Umbilical cord (tissue), 2 donors: ENCODE data around the gene GDA. TPM values are rescaled to one million over a fixed set of nuclear protein-coding genes. Genes with fewer than 3 reads are reported as not detected.

Experiments
- DNase-seq: peaks from one replicate; pipeline ENCODE4 v3.0.0-alpha.2; 2015; ENCODE audit warnings: low spot score
- total RNA-seq: library from RNA; depleted of rRNA; stranded (reverse); fragments of >200 nt; gene quantifications from one replicate; pipeline ENCODE4 v1.2.3, GENCODE V29; 2014; ENCODE audit warnings: low replicate concordance; ENCODE audit not compliant: insufficient read depth

Gene GDA
- total RNA-seq = 6.0 TPM

DNA sequence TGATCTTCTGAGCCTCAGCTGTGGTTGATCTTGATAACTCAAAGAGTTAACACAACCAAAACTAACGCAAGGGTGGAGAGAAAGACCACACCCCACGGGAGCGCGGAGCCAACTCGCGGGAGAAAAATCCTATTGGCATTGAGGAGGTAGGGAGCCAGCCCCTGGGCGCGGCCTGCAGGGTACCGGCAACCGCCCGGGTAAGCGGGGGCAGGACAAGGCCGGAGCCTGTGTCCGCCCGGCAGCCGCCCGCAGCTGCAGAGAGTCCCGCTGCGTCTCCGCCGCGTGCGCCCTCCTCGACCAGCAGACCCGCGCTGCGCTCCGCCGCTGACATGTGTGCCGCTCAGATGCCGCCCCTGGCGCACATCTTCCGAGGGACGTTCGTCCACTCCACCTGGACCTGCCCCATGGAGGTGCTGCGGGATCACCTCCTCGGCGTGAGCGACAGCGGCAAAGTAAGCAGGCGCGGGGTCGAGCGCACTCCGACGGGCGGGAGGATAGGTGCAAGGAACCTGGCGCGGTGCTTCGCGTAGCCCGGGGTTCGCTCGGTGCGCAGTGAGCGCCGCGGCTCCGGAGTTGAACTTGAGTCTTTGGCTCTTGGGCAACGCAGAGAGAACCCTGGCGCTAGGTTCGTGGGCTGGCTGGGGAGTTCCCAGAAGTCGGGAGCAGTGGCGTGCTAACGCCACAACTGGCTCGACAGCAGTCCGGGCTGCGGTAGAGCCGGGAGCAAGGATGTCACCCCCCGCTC is at the start of gene GDA:
TSS of gene GDA (plus strand) at position 210 of the 745 bp plus-strand sequence. CDS start at position 330, 120 bp downstream.
- DNase-seq = no peak

- no peak for DNase-seq
These were observed 46.7 kb upstream of the GDA start for GRCh38 chr9:72102520-72102919.

DNA sequence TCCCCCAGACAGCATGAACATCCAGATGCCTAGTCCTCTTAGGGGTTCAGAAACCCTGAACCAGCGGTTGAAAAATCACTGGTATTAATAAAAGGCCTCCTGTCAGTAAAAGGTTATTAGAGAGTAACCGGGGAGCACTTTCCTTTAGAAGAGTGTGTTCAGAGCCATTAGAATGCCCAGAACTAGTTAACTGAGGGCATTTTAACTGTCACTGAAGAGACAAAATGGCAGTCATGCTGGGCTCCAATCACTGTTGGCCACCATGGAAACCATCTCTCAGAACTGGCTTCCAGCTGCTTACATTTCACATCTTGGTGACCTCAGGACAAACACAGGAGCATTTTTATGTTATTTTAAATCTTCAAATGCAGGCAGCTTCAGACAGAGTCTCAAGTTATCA is 36.2 kb upstream of the GDA start:
- DNase-seq = no peak

GRCh38 chr9:72119853-72120252 is 29.4 kb upstream of the GDA start:
- no peak for DNase-seq

DNA sequence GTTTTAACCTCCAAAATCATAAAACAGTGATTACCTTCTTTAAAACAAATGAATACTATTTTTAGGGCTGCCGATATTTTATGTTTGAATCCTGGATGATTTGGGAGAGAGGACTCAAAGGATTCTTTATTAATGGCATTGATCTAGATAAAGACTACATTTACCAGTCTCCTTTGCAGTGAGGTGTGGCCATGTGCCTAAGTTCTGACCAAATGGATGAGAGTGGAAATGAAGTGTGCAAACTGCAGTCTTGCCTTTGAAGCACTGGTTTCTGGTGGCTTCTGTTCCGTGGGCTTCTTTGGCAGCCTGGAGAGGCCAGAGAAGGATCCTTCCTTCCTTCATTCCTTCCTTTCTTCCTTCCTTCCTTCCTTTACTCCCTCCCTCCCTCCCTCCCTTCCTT is 24.3 kb upstream of the GDA start:
- DNase-seq = no peak

DNA sequence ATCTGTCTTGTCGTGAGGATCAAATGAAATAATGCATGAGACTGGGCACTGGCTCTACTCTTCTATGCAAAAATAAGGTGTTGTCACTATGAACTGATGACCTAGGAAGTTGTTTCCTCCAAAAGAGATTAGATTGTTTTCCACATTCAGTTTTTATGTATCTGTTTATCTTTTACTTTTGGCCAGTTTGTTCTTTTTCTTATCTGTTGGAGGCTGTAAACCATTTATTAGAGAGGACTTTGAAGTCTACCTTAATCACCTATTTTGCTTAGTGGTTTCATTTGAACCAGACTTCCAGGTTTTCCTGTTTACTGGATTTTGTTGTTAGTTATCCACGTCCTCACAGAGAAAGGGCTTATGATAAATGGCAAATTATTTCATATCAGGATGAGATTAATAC is 21.5 kb upstream of the GDA start:
- DNase-seq = no peak

DNA sequence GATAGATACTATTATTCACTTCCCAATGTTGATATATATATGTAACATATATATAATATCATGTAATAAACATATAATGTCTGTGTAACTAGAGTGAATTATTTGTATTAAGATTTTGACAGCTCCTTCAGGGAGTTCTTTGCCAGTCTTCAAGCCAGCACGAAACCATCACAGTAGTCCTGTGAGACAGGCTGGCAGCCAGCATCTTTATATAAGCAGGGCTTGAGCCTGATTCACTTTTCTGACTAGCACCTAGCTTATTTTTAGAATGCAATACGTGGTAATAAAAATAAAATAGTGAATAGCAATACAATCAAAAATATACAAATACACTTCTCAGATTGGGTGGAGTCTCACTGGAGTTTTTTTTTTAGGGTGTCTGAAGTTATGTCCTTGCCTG is 20.7 kb upstream of the GDA start:
- no peak for DNase-seq

DNA sequence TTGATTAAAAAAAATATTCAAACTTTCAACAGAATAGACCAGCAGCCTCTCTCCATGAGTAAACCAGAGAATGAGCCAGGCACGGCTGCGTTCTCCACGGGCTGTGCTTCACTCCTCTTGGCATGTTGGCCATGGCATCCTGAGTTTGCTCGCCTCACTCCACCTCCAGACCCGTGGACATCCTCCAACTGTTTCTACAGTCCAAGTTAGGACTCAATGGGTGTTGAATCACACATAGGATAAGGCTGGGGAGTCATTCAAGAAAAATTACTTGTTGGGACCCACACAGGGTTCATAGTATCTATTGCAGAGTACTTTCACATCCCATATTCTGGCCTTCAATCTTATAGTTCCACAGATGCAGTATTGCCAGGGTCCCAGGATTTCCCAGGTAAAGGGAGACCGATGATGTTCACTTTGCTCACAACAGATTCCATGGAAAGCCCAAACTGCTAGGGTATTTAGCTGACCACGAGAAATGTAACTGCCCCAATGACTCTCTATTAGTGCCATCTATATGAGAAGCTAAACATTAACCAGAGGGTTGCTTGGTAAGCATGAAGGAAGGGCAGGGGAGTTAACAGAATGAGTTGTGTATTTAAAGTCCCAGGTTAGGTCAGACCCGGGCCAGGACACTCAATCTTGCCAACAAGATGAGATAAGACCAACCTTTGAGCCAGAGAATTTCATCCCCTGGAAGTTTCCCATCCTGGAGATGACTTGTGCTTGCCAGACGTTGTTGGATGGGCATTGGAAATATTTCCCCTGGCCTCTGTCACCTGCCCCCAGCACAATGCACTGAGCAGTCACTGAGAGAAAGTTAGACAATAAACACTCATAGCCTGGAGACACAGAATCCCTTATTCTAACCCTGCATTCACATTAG is 19.7 kb upstream of the GDA start:
- no peak for DNase-seq

- no peak for DNase-seq
These were observed 18.9 kb upstream of the GDA start for GRCh38 chr9:72130321-72130720.

DNA sequence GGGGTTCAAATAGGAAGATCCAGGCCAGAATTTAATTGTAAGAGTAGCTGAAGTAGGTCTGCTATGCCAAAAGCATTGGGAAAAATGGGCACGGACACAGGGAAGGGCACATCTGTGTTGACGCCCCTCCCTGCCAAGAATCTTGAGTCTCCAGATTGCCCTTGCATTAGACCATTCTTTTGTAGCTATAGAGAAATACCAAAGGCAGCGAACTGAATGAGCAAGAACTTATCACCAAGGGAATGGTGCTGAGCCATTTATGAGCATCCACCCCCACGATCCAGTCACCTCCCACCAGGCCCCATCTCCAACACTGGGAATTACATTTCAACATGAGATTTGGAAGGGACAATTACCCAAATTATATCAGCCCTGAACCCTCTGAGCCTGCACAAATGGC is 18.0 kb upstream of the GDA start:
- no peak for DNase-seq

DNA sequence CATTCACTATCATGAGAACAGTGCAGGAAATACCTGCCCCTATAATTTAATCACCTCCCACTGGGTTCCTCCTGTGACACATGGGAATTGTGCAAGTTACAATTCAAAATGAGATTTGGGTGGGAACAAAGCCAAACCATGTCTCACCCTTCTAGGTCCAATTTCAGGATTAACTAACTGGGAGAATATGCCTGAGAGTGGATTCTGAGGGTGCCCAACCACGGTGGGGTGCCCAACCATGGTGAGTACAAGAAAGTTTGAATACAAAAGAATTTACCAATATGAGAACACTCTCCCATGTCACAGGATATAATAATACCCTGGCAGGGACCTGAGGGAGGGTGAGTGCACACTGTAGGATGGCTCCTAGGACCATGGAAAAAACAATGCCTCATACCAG is 17.2 kb upstream of the GDA start:
- DNase-seq = no peak

GRCh38 chr9:72133365-72134035 is 15.7 kb upstream of the GDA start:
- DNase-seq = no peak

GRCh38 chr9:72134801-72135200 is 14.4 kb upstream of the GDA start:
- DNase-seq = no peak

- no peak for DNase-seq
These were observed 11.4 kb upstream of the GDA start for GRCh38 chr9:72137697-72138365.

GRCh38 chr9:72139226-72139625 is 10.0 kb upstream of the GDA start:
- no peak for DNase-seq

DNA sequence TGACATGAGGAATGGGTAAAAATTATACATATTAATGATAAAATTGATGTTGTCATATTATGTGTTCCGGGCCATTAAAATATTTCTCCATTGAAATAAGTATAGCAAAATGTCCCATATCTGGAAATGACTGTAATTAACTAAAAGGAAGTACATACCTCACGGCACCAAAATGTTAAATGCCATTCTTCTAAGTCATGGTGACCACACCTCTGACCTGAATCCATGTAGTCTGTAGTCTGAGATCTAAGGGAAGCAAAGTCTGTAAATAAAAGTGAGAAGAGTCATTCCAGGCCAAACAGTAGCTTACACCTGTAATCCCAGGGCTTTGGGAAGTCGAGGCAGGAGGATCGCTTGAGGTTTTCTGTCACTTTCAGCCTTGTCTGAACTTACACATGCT is 8.7 kb upstream of the GDA start:
- no peak for DNase-seq

GRCh38 chr9:72141484-72141883 is 7.8 kb upstream of the GDA start:
- no peak for DNase-seq

- DNase-seq = no peak
These were observed 4.3 kb upstream of the GDA start for GRCh38 chr9:72144756-72145492.

DNA sequence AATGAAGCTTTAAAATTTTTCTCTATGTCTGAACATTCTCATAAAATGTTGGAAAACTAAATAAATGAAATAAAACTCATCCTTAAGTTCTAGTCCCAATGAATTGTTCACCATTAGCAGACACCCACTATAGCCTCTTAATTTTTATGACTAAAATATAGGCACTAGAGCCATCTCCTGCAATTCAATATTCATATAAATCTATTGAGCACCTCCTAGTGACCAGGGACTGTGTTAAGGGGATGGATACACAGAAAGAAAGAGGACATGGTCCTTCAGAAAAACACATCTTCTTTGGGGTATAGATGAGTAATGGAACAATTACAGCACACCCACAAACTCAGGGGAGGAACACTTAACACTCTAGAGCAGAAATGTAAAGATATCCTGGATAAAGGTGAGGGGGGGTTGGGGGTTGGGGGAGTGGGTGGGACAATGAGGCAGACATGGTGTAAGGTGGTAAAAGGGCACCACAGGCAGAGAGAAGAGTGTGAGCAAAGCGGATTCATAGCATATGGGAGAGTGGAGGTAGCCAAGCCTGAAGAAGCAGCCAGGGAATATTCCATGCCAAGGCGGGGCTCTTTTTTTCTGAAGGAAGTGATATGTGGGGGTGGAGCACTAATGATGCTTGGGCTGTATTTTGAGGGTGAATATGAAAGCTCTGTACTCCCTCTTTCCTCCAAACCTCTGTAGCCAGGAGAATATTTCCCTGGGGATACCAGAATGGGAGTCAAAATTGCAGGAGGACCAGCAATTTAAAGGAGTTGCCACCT is 3.3 kb upstream of the GDA start:
- DNase-seq = no peak

DNA sequence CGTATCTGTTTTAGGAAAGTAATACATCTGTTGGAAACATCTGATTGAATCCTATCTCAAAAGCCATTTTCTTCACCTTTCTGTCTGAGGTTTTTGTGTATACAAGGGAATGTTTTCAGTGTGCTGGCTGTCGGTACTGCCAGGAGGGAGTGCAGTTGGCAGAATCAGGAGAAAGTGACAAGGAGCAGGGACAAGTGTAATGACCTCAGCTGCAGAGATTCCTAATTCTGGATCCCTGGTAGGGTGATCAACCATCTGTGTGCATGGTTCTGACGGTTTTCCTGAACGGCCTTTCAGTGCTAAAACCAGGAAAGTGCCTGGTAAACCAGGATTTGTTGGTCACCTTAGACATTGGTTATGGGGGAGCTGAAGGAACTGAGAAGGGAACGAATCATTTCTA is 1.6 kb upstream of the GDA start:
- no peak for DNase-seq
